IPS-18a (cell line): Measurements from ENCODE around the gene TBC1D2B.

Experiments
- H3K27ac ChIP-seq: one replicate; pipeline ENCODE4 v1.5.1; 2013; ENCODE audit warnings: low read length
- H3K27me3 ChIP-seq: one replicate; pipeline ENCODE4 v1.6.1; 2013; ENCODE audit warnings: mild to moderate bottlenecking, low read length; ENCODE audit not compliant: control insufficient read depth, insufficient read depth
- H3K36me3 ChIP-seq: one replicate; pipeline ENCODE4 v1.6.1; 2013; ENCODE audit warnings: low read depth, low read length; ENCODE audit not compliant: control insufficient read depth
- H3K4me1 ChIP-seq: one replicate; pipeline ENCODE4 v1.6.1; 2013; ENCODE audit warnings: low read depth, low read length; ENCODE audit not compliant: control insufficient read depth
- H3K4me3 ChIP-seq: one replicate; pipeline ENCODE4 v1.5.1; 2013; ENCODE audit warnings: low read length
- H3K9ac ChIP-seq: one replicate; pipeline ENCODE4 v1.6.1; 2013; ENCODE audit warnings: mild to moderate bottlenecking, low read length, moderate library complexity
- H3K9me3 ChIP-seq: one replicate; pipeline ENCODE4 v1.6.1; 2013; ENCODE audit warnings: low read depth, low read length; ENCODE audit not compliant: control insufficient read depth

The TBC1D2B gene

GRCh38 chr15:78018445-78018844, 59.1 kb downstream of the TBC1D2B start:
- no peak overlapping the region for H3K27ac ChIP-seq
- H3K36me3 ChIP-seq, result peaks cover 5% of the 10 kb centered on the region
- no peaks in the 10 kb centered on the region for H3K4me1 ChIP-seq
- no peaks in the 10 kb centered on the region for H3K27me3 ChIP-seq
- no peak overlapping the region for H3K4me3 ChIP-seq
- no peaks in the 10 kb centered on the region for H3K9me3 ChIP-seq
- H3K9ac ChIP-seq, result no peak overlapping the region

GRCh38 chr15:78016860-78017259, 60.7 kb downstream of the TBC1D2B start:
- Histone ChIP-seq H3K27ac (no peak overlapping the region), H3K27me3 (no peaks in the 10 kb centered on the region), H3K4me3 (no peak overlapping the region), H3K9me3 (no peaks in the 10 kb centered on the region), H3K36me3 (peaks cover 10% of the 10 kb centered on the region), H3K4me1 (no peaks in the 10 kb centered on the region), H3K9ac (no peak overlapping the region)

DNA sequence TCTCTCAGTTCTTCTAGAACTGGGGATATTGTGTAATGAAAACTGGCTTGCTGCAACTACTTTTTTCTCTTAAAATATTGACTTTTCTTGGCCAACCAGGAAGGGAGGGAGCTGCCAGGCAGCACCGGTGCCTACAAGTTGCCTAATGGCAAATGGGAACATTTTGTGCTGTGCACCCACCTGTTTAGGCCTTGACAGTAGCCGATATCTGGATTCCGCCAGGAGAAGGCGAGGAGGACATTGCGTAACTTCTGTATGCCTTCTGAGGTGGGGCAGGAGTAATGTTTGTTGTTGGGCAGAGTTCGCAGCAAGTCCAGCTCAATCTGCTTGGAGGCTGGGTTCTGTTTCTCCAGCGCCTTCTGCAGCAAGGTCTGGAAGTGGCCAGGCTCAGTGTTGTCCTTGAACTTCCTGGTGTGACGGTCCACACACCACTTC, 64.9 kb downstream of the TBC1D2B start:
- Histone ChIP-seq H3K36me3 (peaks cover 10% of the 10 kb centered on the region), H3K27me3 (no peaks in the 10 kb centered on the region), H3K27ac (no peak overlapping the region)

GRCh38 chr15:78010067-78010466, 67.4 kb downstream of the TBC1D2B start:
- no peak overlapping the region for H3K4me3 ChIP-seq
- no peaks in the 10 kb centered on the region for H3K9me3 ChIP-seq
- H3K27me3 ChIP-seq, result no peaks in the 10 kb centered on the region
- no peak overlapping the region for H3K9ac ChIP-seq
- H3K36me3 ChIP-seq, result peaks cover 5% of the 10 kb centered on the region
- no peak overlapping the region for H3K27ac ChIP-seq
- H3K4me1 ChIP-seq, result no peaks in the 10 kb centered on the region

More for the DNA sequence above, 64.9 kb downstream of the TBC1D2B start:
- no peaks in the 10 kb centered on the region for H3K4me1 ChIP-seq
- no peak overlapping the region for H3K4me3 ChIP-seq
- H3K9ac ChIP-seq, result no peak overlapping the region
- no peaks in the 10 kb centered on the region for H3K9me3 ChIP-seq

DNA sequence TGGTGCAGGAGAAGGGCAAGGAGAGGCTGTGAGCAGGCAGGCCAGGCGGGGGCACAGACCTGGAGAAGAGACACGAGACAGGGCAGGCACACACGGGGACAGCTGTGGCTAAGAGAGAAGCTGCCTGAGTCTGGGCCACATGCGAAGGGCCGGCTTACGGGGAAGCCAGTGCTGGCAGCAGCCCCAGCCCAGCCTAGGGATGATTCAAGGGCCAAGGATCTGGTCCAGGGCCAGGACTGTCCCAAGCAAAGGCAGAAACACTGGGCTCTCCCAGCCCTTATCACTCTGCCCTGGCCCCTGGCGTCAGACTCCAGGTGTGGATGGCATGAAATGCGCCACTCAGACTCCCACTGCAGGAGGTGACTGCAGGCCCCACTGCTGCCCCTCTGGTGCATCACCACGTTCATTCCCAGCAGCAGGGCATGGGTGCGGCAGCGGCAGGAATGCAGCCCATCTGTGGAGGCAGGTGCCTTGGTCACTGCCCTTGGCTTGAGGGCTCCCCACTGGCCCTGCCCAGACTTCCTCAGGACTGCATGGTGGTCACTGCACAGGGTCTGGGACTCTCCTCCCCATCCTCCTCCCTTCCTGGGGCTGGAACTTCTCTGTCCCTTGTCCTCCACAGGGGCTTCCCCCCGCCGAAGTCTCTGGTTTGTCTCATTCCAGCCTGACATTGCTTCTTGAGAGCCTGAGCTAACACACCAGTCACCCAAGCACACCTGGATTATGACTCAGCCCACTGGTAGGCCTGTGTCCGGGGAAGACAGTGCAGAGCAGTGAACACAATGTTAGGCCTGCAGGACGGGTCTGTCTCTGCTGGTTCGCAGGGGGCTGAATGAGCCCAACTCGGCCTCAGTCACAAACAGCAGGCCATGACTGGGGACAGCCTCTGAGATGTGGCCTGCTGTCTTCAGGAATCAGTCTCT, 69.3 kb downstream of the TBC1D2B start:
- H3K27ac ChIP-seq, result no peak overlapping the region
- no peaks in the 10 kb centered on the region for H3K9me3 ChIP-seq
- peaks cover 5% of the 10 kb centered on the region for H3K36me3 ChIP-seq

GRCh38 chr15:78007211-78007931, 70.1 kb downstream of the TBC1D2B start:
- Histone ChIP-seq H3K9ac (no peak overlapping the region), H3K4me1 (peaks cover 3% of the 10 kb centered on the region), H3K36me3 (peaks cover 9% of the 10 kb centered on the region), H3K4me3 (no peak overlapping the region), H3K9me3 (no peaks in the 10 kb centered on the region), H3K27ac (no peak overlapping the region), H3K27me3 (no peaks in the 10 kb centered on the region)

More for the DNA sequence above, 69.3 kb downstream of the TBC1D2B start:
- Histone ChIP-seq H3K4me1 (peaks cover 3% of the 10 kb centered on the region), H3K9ac (no peak overlapping the region), H3K27me3 (no peaks in the 10 kb centered on the region), H3K4me3 (no peak overlapping the region)

GRCh38 chr15:78006567-78007205, 70.8 kb downstream of the TBC1D2B start:
- Histone ChIP-seq H3K9ac (no peak overlapping the region), H3K36me3 (peaks cover 4% of the 10 kb centered on the region), H3K27ac (no peak overlapping the region), H3K4me1 (peaks cover 3% of the 10 kb centered on the region), H3K4me3 (no peak overlapping the region), H3K9me3 (no peaks in the 10 kb centered on the region), H3K27me3 (no peaks in the 10 kb centered on the region)

- Histone ChIP-seq H3K9ac (no peak overlapping the region), H3K4me3 (no peak overlapping the region), H3K36me3 (peaks cover 4% of the 10 kb centered on the region), H3K27me3 (no peaks in the 10 kb centered on the region), H3K9me3 (no peaks in the 10 kb centered on the region), H3K4me1 (peaks cover 3% of the 10 kb centered on the region), H3K27ac (no peak overlapping the region)
Measured at GRCh38 chr15:78004919-78005634, 72.4 kb downstream of the TBC1D2B start.

DNA sequence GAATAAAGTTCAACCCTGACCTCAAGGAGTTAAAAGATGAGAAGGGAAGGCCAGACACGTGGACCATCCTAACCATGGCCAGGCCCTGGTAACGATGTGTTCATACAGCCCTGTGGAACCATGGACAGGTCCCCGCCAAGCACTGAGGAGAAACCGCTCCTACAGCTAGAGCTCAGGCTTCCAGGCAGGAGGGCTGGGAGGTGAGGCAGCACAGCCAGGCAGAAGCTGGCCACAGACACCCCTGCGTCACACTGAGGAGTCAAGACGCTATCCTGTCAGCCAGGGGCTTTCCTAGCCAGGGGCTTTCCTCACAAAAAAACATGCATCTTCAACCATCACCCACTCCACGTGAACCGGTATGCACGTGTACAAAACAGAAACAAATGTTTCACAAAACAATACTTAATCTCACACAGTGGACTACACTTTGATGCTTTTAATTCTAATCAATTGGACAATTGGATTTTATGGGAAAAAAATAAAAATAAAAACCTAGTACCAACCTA, 73.2 kb downstream of the TBC1D2B start:
- Histone ChIP-seq H3K4me1 (peaks cover 3% of the 10 kb centered on the region), H3K4me3 (no peak overlapping the region), H3K36me3 (peaks cover 4% of the 10 kb centered on the region), H3K27ac (no peak overlapping the region), H3K9ac (no peak overlapping the region), H3K9me3 (no peaks in the 10 kb centered on the region), H3K27me3 (no peaks in the 10 kb centered on the region)

GRCh38 chr15:78003539-78004008, 73.9 kb downstream of the TBC1D2B start:
- Histone ChIP-seq H3K4me3 (no peak overlapping the region), H3K9me3 (no peaks in the 10 kb centered on the region), H3K4me1 (peaks cover 3% of the 10 kb centered on the region), H3K9ac (no peak overlapping the region), H3K27me3 (no peaks in the 10 kb centered on the region), H3K27ac (no peak overlapping the region), H3K36me3 (peaks cover 4% of the 10 kb centered on the region)
